HEK293 (cell line): ENCODE results near the gene DCTN1.

Experiments
- KLF10 ChIP-seq: fragments of 450-650 bp; IDR thresholded peaks from 2 replicates; pipeline ENCODE4 v1.5.1; 2018; ENCODE audit warnings: missing biosample characterization, mild to moderate bottlenecking, missing genetic modification characterization
- KLF16 ChIP-seq: fragments of 450-650 bp; formaldehyde crosslinking; IDR thresholded peaks from 2 replicates; pipeline ENCODE4 v1.5.1; 2017; ENCODE audit warnings: missing biosample characterization, missing genetic modification characterization
- KLF9 ChIP-seq: fragments of 450-650 bp; formaldehyde crosslinking; IDR thresholded peaks from 2 replicates; pipeline ENCODE4 v1.5.1; 2016; ENCODE audit warnings: missing biosample characterization, missing genetic modification characterization, low read depth
- RBAK ChIP-seq: fragments of 450-650 bp; formaldehyde crosslinking; IDR thresholded peaks from 2 replicates; pipeline ENCODE4 v1.5.1; 2016; ENCODE audit warnings: missing biosample characterization, missing genetic modification characterization
- SETDB1 ChIP-seq: IDR thresholded peaks from one replicate; pipeline ENCODE4 v1.6.1; 2017; ENCODE audit warnings: mild to moderate bottlenecking, low read length, moderate library complexity, mixed read lengths; ENCODE audit not compliant: insufficient read length
- WT1 ChIP-seq: fragments of 450-650 bp; formaldehyde crosslinking; IDR thresholded peaks from 2 replicates; pipeline ENCODE4 v1.5.1; 2016; ENCODE audit warnings: missing biosample characterization, missing genetic modification characterization
- ZBTB10 ChIP-seq: fragments of 450-650 bp; formaldehyde crosslinking; IDR thresholded peaks from 2 replicates; pipeline ENCODE4 v1.5.1; 2016; ENCODE audit warnings: missing biosample characterization, missing genetic modification characterization
- ZFHX2 ChIP-seq: fragments of 450-650 bp; formaldehyde crosslinking; conservative IDR thresholded peaks from 2 replicates; pipeline ENCODE4 v1.5.1; 2016; ENCODE audit warnings: missing biosample characterization, missing genetic modification characterization
- ZFP41 ChIP-seq: fragments of 450-650 bp; formaldehyde crosslinking; IDR thresholded peaks from 2 replicates; pipeline ENCODE4 v1.5.1; 2016; ENCODE audit warnings: missing biosample characterization, missing genetic modification characterization, borderline replicate concordance
- ZNF132 ChIP-seq: fragments of 450-650 bp; formaldehyde crosslinking; IDR thresholded peaks from 2 replicates; pipeline ENCODE4 v1.5.1; 2017; ENCODE audit warnings: missing biosample characterization, missing genetic modification characterization, borderline replicate concordance
- ZNF146 ChIP-seq: fragments of 450-650 bp; formaldehyde crosslinking; IDR thresholded peaks from 2 replicates; pipeline ENCODE4 v1.5.1; 2016; ENCODE audit warnings: missing biosample characterization, missing genetic modification characterization
- ZNF18 ChIP-seq: fragments of 450-650 bp; formaldehyde crosslinking; IDR thresholded peaks from 2 replicates; pipeline ENCODE4 v1.5.1; 2016; ENCODE audit warnings: missing biosample characterization, missing genetic modification characterization
- ZNF23 ChIP-seq: fragments of 450-650 bp; formaldehyde crosslinking; IDR thresholded peaks from 2 replicates; pipeline ENCODE4 v1.5.1; 2016; ENCODE audit warnings: missing biosample characterization, missing genetic modification characterization, borderline replicate concordance
- ZNF26 ChIP-seq: fragments of 450-650 bp; formaldehyde crosslinking; IDR thresholded peaks from 2 replicates; pipeline ENCODE4 v1.5.1; 2016; ENCODE audit warnings: missing biosample characterization, missing genetic modification characterization
- ZNF341 ChIP-seq: fragments of 450-650 bp; formaldehyde crosslinking; IDR thresholded peaks from 2 replicates; pipeline ENCODE4; 2016; ENCODE audit warnings: low read depth, missing biosample characterization, missing genetic modification characterization
- ZNF391 ChIP-seq: fragments of 450-650 bp; formaldehyde crosslinking; IDR thresholded peaks from 2 replicates; pipeline ENCODE4 v1.5.1; 2016; ENCODE audit warnings: low read depth, missing biosample characterization, missing genetic modification characterization, borderline replicate concordance
- ZNF416 ChIP-seq: fragments of 450-650 bp; formaldehyde crosslinking; IDR thresholded peaks from 2 replicates; pipeline ENCODE4 v1.5.1; 2016; ENCODE audit warnings: missing biosample characterization, missing genetic modification characterization
- ZNF449 ChIP-seq: fragments of 450-650 bp; formaldehyde crosslinking; IDR thresholded peaks from 2 replicates; pipeline ENCODE4 v1.5.1; 2017; ENCODE audit warnings: missing biosample characterization, mild to moderate bottlenecking, missing genetic modification characterization, moderate library complexity
- ZNF501 ChIP-seq: fragments of 450-650 bp; formaldehyde crosslinking; IDR thresholded peaks from 2 replicates; pipeline ENCODE4 v1.5.1; 2016; ENCODE audit warnings: missing biosample characterization, missing genetic modification characterization
- ZNF514 ChIP-seq: fragments of 450-650 bp; formaldehyde crosslinking; IDR thresholded peaks from 2 replicates; pipeline ENCODE4 v1.5.1; 2016; ENCODE audit warnings: missing biosample characterization, missing genetic modification characterization
- ZNF521 ChIP-seq: fragments of 450-650 bp; formaldehyde crosslinking; IDR thresholded peaks from 2 replicates; pipeline ENCODE4 v1.5.1; 2017; ENCODE audit warnings: missing biosample characterization, mild to moderate bottlenecking, missing genetic modification characterization
- ZNF529 ChIP-seq: fragments of 450-650 bp; formaldehyde crosslinking; IDR thresholded peaks from 2 replicates; pipeline ENCODE4 v1.5.1; 2017; ENCODE audit warnings: missing genetic modification characterization, missing biosample characterization; ENCODE audit not compliant: insufficient replicate concordance
- ZNF530 ChIP-seq: fragments of 450-650 bp; formaldehyde crosslinking; IDR thresholded peaks from 2 replicates; pipeline ENCODE4 v1.5.1; 2016; ENCODE audit warnings: low read depth, missing biosample characterization, missing genetic modification characterization
- ZNF585B ChIP-seq: fragments of 450-650 bp; formaldehyde crosslinking; IDR thresholded peaks from 2 replicates; pipeline ENCODE4 v1.5.1; 2016; ENCODE audit warnings: missing biosample characterization, missing genetic modification characterization
- ZNF621 ChIP-seq: fragments of 450-650 bp; formaldehyde crosslinking; IDR thresholded peaks from 2 replicates; pipeline ENCODE4 v1.5.1; 2017; ENCODE audit warnings: missing biosample characterization, missing genetic modification characterization
- ZNF623 ChIP-seq: fragments of 450-650 bp; formaldehyde crosslinking; IDR thresholded peaks from 2 replicates; pipeline ENCODE4 v1.5.1; 2016; ENCODE audit warnings: missing biosample characterization, missing genetic modification characterization
- ZNF654 ChIP-seq: fragments of 450-650 bp; formaldehyde crosslinking; IDR thresholded peaks from 2 replicates; pipeline ENCODE4 v1.5.1; 2016; ENCODE audit warnings: low read depth, missing biosample characterization, missing genetic modification characterization
- ZNF670 ChIP-seq: fragments of 450-650 bp; formaldehyde crosslinking; IDR thresholded peaks from 2 replicates; pipeline ENCODE4 v1.5.1; 2016; ENCODE audit warnings: missing biosample characterization, missing genetic modification characterization, low read depth
- ZNF701 ChIP-seq: fragments of 450-650 bp; formaldehyde crosslinking; IDR thresholded peaks from 2 replicates; pipeline ENCODE4 v1.5.1; 2016; ENCODE audit warnings: missing biosample characterization, missing genetic modification characterization
- ZNF707 ChIP-seq: fragments of 450-650 bp; formaldehyde crosslinking; IDR thresholded peaks from 2 replicates; pipeline ENCODE4 v1.5.1; 2016; ENCODE audit warnings: missing biosample characterization, missing genetic modification characterization
- ZNF76 ChIP-seq: fragments of 450-650 bp; formaldehyde crosslinking; IDR thresholded peaks from 2 replicates; pipeline ENCODE4; 2016; ENCODE audit warnings: low read depth, missing biosample characterization, missing genetic modification characterization, borderline replicate concordance
- ZSCAN23 ChIP-seq: fragments of 450-650 bp; formaldehyde crosslinking; IDR thresholded peaks from 2 replicates; pipeline ENCODE4 v1.5.1; 2016; ENCODE audit warnings: missing biosample characterization, missing genetic modification characterization

Gene DCTN1

GRCh38 chr2:74391580-74392448 is 11.7 kb upstream of the DCTN1 start (continued):
- TF ChIP-seq ZNF18 = no peak
- no peak for TF ChIP-seq ZNF623 (tag by site-specific recombination)
- no peak for TF ChIP-seq ZNF529 (tag by site-specific recombination)
- peak; percentile 26 for TF ChIP-seq ZFHX2
- no peak for TF ChIP-seq SETDB1
- peak; percentile 50; the same call in 1 of the 2 replicates for TF ChIP-seq KLF10
- no peak for TF ChIP-seq RBAK (tag by site-specific recombination)
- no peak for TF ChIP-seq ZNF585B (tag by site-specific recombination)
- no peak for TF ChIP-seq ZSCAN23 (tag by site-specific recombination)
- TF ChIP-seq ZNF26 (tag by site-specific recombination) = no peak
- TF ChIP-seq ZFP41 (tag by site-specific recombination) = no peak
- no peak for TF ChIP-seq ZBTB10 (tag by site-specific recombination)
- no peak for TF ChIP-seq ZNF530
- TF ChIP-seq ZNF707 (tag by site-specific recombination) = no peak
- TF ChIP-seq ZNF521 = no peak
- peak; percentile 73 for TF ChIP-seq KLF16 (tag by site-specific recombination)
- TF ChIP-seq ZNF132 (tag by site-specific recombination) = no peak
- TF ChIP-seq ZNF654 (tag by site-specific recombination) = peak; percentile 31
- no peak for TF ChIP-seq ZNF146 (tag by site-specific recombination)
- TF ChIP-seq ZNF670 (tag by site-specific recombination) = no peak
- TF ChIP-seq ZNF341 = no peak
- TF ChIP-seq ZNF701 (tag by site-specific recombination) = no peak
- TF ChIP-seq KLF9 = peak; percentile 79
- no peak for TF ChIP-seq ZNF23 (tag by site-specific recombination)
- no peak for TF ChIP-seq ZNF391 (tag by site-specific recombination)
- TF ChIP-seq ZNF621 = no peak
- TF ChIP-seq WT1 (tag by site-specific recombination) = no peak
- TF ChIP-seq ZNF514 (tag by site-specific recombination) = no peak
- TF ChIP-seq ZNF416 (tag by site-specific recombination) = no peak
- 0 out of 2 replicates have a peak, but pooled peaks have one; percentile 25 for TF ChIP-seq ZNF501 (tag by site-specific recombination)
- no peak for TF ChIP-seq ZNF449
- TF ChIP-seq ZNF76 (tag by site-specific recombination) = no peak
